Kidney (tissue), 14 donors: Measurements from ENCODE around the gene HDHD3. TPM values are rescaled to one million over a fixed set of nuclear protein-coding genes. Genes with fewer than 3 reads are reported as not detected.
"Not testable (repeated sequence)": the region's sequence is repeated elsewhere in the genome, so short reads cannot be mapped to it uniquely, and the experiment has no call there.

ENCODE experiments used
- DNase-seq, 5 donors: peaks; one replicate each; pipeline ENCODE4 v3.0.0-alpha.2; 2013 to 2020
- FAIRE-seq: peaks from 2 replicates; lab custom pipeline; 2012; peaks lifted over from hg19 to GRCh38; lab: Jason Lieb, UNC
- H3K27ac ChIP-seq, 2 donors: one replicate each; pipeline ENCODE4 v1.7.0; 2013; ENCODE audit warnings: low read depth in 2 of 2, low read length in 2 of 2, inconsistent platforms in 1 of 2
- H3K27me3 ChIP-seq: one replicate; pipeline ENCODE4 v1.7.1; 2013; ENCODE audit warnings: low read length, inconsistent platforms; ENCODE audit not compliant: control insufficient read depth, insufficient read depth
- H3K36me3 ChIP-seq, 3 donors: one replicate each; pipeline versions ENCODE4 v1.7.0 to v1.7.1; 2013; ENCODE audit warnings: low read length in 3 of 3, control low read depth in 1 of 3, inconsistent platforms in 1 of 3; ENCODE audit not compliant: insufficient read depth in 3 of 3, control insufficient read depth in 2 of 3
- H3K4me1 ChIP-seq, 3 donors: one replicate each; pipeline versions ENCODE4 v1.7.0 to v1.7.1; 2013; ENCODE audit warnings: low read length in 3 of 3, inconsistent platforms in 1 of 3, low read depth in 1 of 3; ENCODE audit not compliant: control insufficient read depth in 2 of 3, insufficient read depth in 2 of 3
- H3K4me3 ChIP-seq, 3 donors: one replicate each; pipeline versions ENCODE4 v1.7.0 to v1.8.1; 2013; ENCODE audit warnings: low read length in 3 of 3, control low read depth in 1 of 3, inconsistent platforms in 1 of 3
- H3K9ac ChIP-seq, 3 donors: one replicate each; pipeline versions ENCODE4 v1.7.0 to v1.7.1; 2013; ENCODE audit warnings: low read length in 3 of 3, control low read depth in 1 of 3, inconsistent platforms in 1 of 3
- H3K9me3 ChIP-seq, 3 donors: one replicate each; pipeline versions ENCODE4 v1.7.0 to v1.7.1; 2013; ENCODE audit warnings: low read length in 3 of 3, control low read depth in 1 of 3, inconsistent platforms in 1 of 3; ENCODE audit not compliant: control insufficient read depth in 2 of 3, insufficient read depth in 1 of 3
- CTCF ChIP-seq: IDR thresholded peaks from 3 replicates; pipeline ENCODE4 v1.5.1; 2012; ENCODE audit warnings: mild to moderate bottlenecking, moderate library complexity, borderline replicate concordance; ENCODE audit not compliant: insufficient read depth; ENCODE audit errors: extremely low read depth
- intact Hi-C: fragments of 100-400 bp; cut with DNase I; formaldehyde crosslinking; loops from one replicate; pipeline ENCODE4 v1.11.1; 2022
- polyA plus RNA-seq: library from polyadenylated mRNA; stranded (reverse); fragments of 350-450 nt; fragmentation: Illumina TruSeq; extraction: RNeasy Lipid Tissue Mini Kit (QIAGEN cat#74804); gene quantifications from one replicate; pipeline ENCODE4 v1.2.3, GENCODE V29; 2014; ENCODE audit warnings: low read depth, low replicate concordance; ENCODE audit not compliant: insufficient read depth
- total RNA-seq: library from RNA; stranded (reverse); fragmentation: NEBNext Ultra II Directional; extraction: Animal tissue kit (Norgen Biotek cat#: 25700); gene quantifications from one replicate; pipeline ENCODE4 v1.2.1, GENCODE V29; 2021
- donor health status: control.
- donor health status: control.
- donor health status: control.
- donor health status: control.
- donor health status: control.
- donor health status: DM: yes; HTN: yes; CAD: no.
- donor health status: Normal renal cell carcinoma (clear cell type).

HDHD3 gene
- total and polyA plus RNA-seq, 2 donors from 2014 or later, result 29.8 to 107 TPM

GRCh38 chr9:113406873-113407511 is 30.2 kb upstream of the HDHD3 start:
- H3K9me3 ChIP-seq, H3K4me3 ChIP-seq, intact Hi-C loops, H3K27ac ChIP-seq, FAIRE-seq, H3K4me1 ChIP-seq, H3K27me3 ChIP-seq, H3K9ac ChIP-seq: not testable (repeated sequence)
- H3K36me3 ChIP-seq, result peaks cover 5 to 11% (median 10%) of the 10 kb centered on the region in 3 donors
- peak in 4 of 5 donors; percentile 68 to 84 (median 74) for DNase-seq
- peak; percentile 91 for TF ChIP-seq CTCF

GRCh38 chr9:113406353-113406752 is 29.6 kb upstream of the HDHD3 start:
- H3K27me3 ChIP-seq, H3K4me3 ChIP-seq, H3K27ac ChIP-seq, DNase-seq, intact Hi-C loops, H3K9me3 ChIP-seq, H3K9ac ChIP-seq, FAIRE-seq: not testable (repeated sequence)
- Histone ChIP-seq H3K36me3 (peaks cover 5 to 11% (median 10%) of the 10 kb centered on the region in 3 donors), H3K4me1 (peaks cover 3 to 11% (median 6%) of the 10 kb centered on the region in 3 donors)

- Histone ChIP-seq H3K4me1 (peaks cover 0 to 11% (median 10%) of the 10 kb centered on the region in 3 donors), H3K4me3 (no peak overlapping the region), H3K9ac (no peak overlapping the region), H3K36me3 (peaks cover 5 to 9% (median 8%) of the 10 kb centered on the region in 3 donors), H3K9me3 (no peaks in the 10 kb centered on the region), H3K27ac (peak overlapping the region in 1 of 2 donors; percentile 32), H3K27me3 (no peaks in the 10 kb centered on the region)
- no peak for TF ChIP-seq CTCF
- FAIRE-seq (no peak), DNase-seq (no peak)
- intact Hi-C loops, result no loop called here
Measured at GRCh38 chr9:113403646-113404045, 26.9 kb upstream of the HDHD3 start.

- DNase-seq (peak; percentile 99 to 100 (median 100)), FAIRE-seq (peak; percentile 92)
- H3K4me1 ChIP-seq, result peaks cover 0 to 17% (median 10%) of the 10 kb centered on the region in 3 donors
- no peaks in the 10 kb centered on the region for H3K36me3 ChIP-seq
- intact Hi-C loops, result no loop called here
- no peaks in the 10 kb centered on the region for H3K27me3 ChIP-seq
- H3K27ac ChIP-seq, result peak within 1 kb of the TSS; percentile 17 to 68
- H3K9ac ChIP-seq, result peak within 1 kb of the TSS; percentile 37 to 78 (median 72)
- H3K9me3 ChIP-seq, result no peaks in the 10 kb centered on the region
- peak within 1 kb of the TSS; percentile 75 to 81 (median 80) for H3K4me3 ChIP-seq
- TF ChIP-seq CTCF, result peak; percentile 82
Measured at GRCh38 chr9:113401027-113401792, 24.4 kb upstream of the HDHD3 start, which contains the start of gene ALAD. Gene ALAD (minus strand): TSS chr9:113401284. CDS start chr9:113393559, 7,725 bp downstream.
